ENCODE results near the gene CABLES2. TPM values are rescaled to one million over a fixed set of nuclear protein-coding genes. Genes with fewer than 3 reads are reported as not detected.

The CABLES2 gene
- total RNA-seq, 1 donor from 2014 or later: 9.3 TPM

- DNase-seq (ENCODE audit: low spot score): peak; percentile 45
- peaks cover 6% of the 10 kb centered on the region for H3K27me3 Mint-ChIP-seq (ENCODE audit: unreplicated experiment)
- no peak for TF ChIP-seq CTCF (IDR thresholded peaks at IDR 0.05; ENCODE audit: unreplicated experiment)
- no peaks in the 10 kb centered on the region for H3K36me3 Mint-ChIP-seq (ENCODE audit: low read depth, unreplicated experiment)
- H3K9me3 Mint-ChIP-seq (ENCODE audit: unreplicated experiment): no peaks in the 10 kb centered on the region
- H3K4me3 Mint-ChIP-seq (ENCODE audit: unreplicated experiment): no peak overlapping the region
- no peak overlapping the region for H3K27ac Mint-ChIP-seq (ENCODE audit: unreplicated experiment)
- H3K4me1 Mint-ChIP-seq (ENCODE audit: unreplicated experiment): no peaks in the 10 kb centered on the region
These were observed 6.9 kb upstream of the CABLES2 start for GRCh38 chr20:62413896-62414481.

- no peaks in the 10 kb centered on the region for H3K4me1 Mint-ChIP-seq (ENCODE audit: unreplicated experiment)
- H3K27ac Mint-ChIP-seq (ENCODE audit: unreplicated experiment): no peak overlapping the region
- no peaks in the 10 kb centered on the region for H3K9me3 Mint-ChIP-seq (ENCODE audit: unreplicated experiment)
- peaks cover 6% of the 10 kb centered on the region for H3K27me3 Mint-ChIP-seq (ENCODE audit: unreplicated experiment)
- no peaks in the 10 kb centered on the region for H3K36me3 Mint-ChIP-seq (ENCODE audit: low read depth, unreplicated experiment)
- DNase-seq (ENCODE audit: low spot score): no peak
- TF ChIP-seq CTCF (IDR thresholded peaks at IDR 0.05; ENCODE audit: unreplicated experiment): no peak
- no peak overlapping the region for H3K4me3 Mint-ChIP-seq (ENCODE audit: unreplicated experiment)
These were observed 6.0 kb upstream of the CABLES2 start for GRCh38 chr20:62413025-62413570.

- Mint-ChIP-seq H3K4me3 (ENCODE audit: unreplicated experiment) (no peak overlapping the region), H3K36me3 (ENCODE audit: low read depth, unreplicated experiment) (no peaks in the 10 kb centered on the region), H3K9me3 (ENCODE audit: unreplicated experiment) (no peaks in the 10 kb centered on the region), H3K27ac (ENCODE audit: unreplicated experiment) (no peak overlapping the region), H3K27me3 (ENCODE audit: unreplicated experiment) (peaks cover 6% of the 10 kb centered on the region), H3K4me1 (ENCODE audit: unreplicated experiment) (no peaks in the 10 kb centered on the region)
- no peak for TF ChIP-seq CTCF (IDR thresholded peaks at IDR 0.05; ENCODE audit: unreplicated experiment)
- DNase-seq (ENCODE audit: low spot score): no peak
These were observed 5.3 kb upstream of the CABLES2 start for GRCh38 chr20:62412194-62413024.

- Mint-ChIP-seq H3K4me3 (ENCODE audit: unreplicated experiment) (no peak overlapping the region), H3K4me1 (ENCODE audit: unreplicated experiment) (no peaks in the 10 kb centered on the region), H3K27me3 (ENCODE audit: unreplicated experiment) (peaks cover 6% of the 10 kb centered on the region), H3K36me3 (ENCODE audit: low read depth, unreplicated experiment) (no peaks in the 10 kb centered on the region), H3K27ac (ENCODE audit: unreplicated experiment) (no peak overlapping the region), H3K9me3 (ENCODE audit: unreplicated experiment) (no peaks in the 10 kb centered on the region)
- DNase-seq (ENCODE audit: low spot score): no peak
- no peak for TF ChIP-seq CTCF (IDR thresholded peaks at IDR 0.05; ENCODE audit: unreplicated experiment)
These were observed 4.6 kb upstream of the CABLES2 start for GRCh38 chr20:62411479-62412193.
